ENCODE measurements around the gene MAL.

Gene MAL

GRCh38 chr2:95056044-95056443, 30.5 kb downstream of the MAL start:
- no peak for TF ChIP-seq CTCF (IDR thresholded peaks at IDR 0.05)

DNA sequence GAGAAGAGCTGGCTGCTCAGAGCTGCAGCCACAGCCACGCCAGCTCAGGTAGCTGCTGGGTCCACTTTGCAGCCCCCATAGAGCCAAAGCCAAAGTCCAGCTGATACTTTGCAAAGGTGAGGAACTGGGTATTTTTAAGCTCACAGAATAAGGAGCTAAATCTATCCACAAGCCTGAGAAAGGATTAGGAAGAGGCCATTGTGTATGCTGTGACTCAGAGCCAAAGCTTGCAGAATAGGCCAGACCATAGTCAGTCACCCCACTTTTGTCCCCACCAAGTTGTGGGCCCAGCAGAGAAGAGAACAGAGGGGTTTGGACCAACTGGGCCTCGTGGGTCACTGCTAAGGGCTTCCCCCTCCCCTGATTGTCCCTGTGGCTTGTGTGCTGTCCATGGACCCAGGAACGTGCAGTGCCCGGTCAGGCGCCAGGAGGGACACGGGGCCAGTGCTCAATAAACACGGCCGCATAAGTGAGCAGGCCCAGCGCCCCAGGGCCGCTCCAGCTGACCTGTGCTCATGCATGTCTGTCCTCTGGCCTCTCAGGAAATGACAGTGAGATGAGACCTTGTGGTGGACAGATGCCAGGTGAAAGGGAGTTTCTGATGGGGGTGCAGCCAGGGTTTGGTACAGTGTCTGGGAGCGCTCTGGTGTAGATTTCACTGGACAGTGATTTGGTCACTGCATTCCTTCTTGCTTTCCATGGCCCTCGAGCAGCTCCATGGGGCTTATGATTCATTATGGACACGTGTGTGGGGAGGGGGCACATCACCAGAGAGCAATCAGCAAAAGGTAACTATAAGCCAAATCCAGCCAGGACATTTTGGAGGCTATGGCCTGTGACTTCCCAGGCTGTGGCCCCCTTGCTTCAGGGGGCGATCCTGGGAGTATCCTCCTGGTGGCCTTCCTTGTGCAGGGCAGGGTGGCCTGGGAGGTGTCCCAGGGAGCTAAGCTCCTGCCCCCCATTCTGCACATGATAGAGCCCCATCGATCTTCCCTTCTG, 31.3 kb downstream of the MAL start:
- no peak for TF ChIP-seq CTCF (IDR thresholded peaks at IDR 0.05)

DNA sequence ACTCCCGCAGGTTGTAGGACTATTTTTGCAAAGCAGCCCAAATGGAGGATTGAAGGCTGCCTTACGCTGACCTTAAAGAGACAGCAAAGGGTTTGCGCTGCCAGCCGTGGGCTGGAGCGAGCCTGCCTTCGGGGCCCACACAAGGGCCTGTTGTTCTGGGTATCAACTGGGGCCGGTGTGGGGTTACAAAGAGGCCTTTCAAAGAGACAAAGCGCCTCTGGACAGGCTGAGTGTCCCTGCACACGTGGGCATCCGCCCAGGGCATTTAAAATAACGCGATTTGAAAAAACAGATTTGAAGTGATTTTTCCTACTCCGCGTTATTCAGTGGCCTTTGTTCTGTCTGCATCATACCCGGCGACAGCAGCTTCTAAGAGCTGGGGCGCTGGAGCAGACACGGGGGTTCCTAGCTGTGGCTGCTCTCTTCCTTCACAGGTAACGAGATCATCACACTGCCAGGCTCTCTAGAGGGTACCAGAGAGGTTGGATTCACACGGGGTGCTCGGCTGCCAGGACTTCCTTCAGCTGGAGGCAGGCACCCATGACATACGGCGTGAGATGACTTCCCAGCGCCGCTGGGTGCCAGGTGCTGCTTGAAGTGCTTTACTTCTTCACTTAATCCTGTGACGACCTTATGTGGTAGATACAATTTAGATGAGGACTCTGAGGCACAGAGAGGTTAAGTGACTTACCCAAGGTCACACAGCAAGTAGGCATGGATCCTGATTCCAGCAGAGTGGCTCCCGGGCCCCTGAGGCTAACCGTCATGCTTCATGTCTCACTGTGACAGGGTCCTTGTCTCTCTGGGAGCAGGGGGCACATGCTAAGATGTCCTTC, 32.2 kb downstream of the MAL start:
- TF ChIP-seq CTCF (IDR thresholded peaks at IDR 0.05), result no peak

DNA sequence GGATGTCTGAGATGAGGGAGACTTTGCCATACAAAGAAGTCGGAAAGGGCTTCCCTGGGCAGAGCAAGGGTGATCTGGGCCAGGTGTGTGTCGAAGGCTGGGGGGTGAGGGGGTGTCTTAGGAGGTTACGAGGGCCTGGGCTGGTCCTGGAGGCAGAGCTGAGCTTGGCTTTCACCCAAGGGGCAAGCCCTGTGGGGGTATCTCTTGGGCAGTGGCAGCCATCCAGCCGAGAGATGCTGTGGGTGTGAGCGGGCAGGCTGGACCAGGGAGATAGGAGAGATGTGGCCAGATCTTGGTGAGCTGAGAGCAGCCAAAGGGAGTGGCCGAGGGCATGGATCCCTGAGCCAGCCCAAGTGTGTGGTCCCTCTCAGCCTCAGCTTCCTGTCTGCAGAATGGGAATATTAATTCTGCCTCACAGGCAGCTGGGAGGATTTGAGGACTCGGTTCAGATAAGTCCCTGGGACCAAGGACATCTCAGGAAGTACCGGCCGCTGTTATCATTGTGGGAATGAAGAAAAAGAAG, 33.0 kb downstream of the MAL start:
- TF ChIP-seq CTCF (IDR thresholded peaks at IDR 0.05), result no peak

DNA sequence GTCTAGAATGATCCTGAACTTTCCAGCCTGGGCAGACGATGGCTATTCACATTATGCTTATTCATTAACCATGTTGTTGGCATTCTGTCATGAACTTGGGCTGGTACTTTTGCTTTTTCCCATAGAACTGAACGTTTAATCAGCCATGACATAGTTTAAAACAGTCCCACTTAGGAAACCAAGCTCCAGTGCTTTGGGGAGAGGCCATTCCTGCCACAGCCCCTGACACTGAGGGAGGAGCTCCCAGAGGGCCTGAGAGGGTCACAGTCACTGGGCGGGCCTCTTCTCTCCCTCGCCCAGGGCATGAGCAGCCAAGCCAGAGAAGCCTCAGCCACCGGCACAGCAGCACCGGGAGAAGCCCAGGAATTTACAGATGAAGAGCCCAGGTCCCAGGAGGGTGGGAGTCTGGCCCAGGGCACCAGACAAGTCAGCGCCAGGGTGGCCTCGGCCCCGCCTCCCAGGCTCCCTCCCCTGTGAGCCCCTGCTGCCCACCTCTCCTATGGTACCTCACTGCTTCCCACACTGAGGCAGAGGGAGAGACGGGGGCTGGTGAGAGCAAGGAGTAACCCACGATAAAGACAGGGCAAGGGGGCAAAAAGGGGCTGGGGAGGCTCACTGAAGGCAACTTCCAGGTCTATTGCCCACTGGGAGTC, 33.6 kb downstream of the MAL start:
- no peak for TF ChIP-seq CTCF (IDR thresholded peaks at IDR 0.05)

DNA sequence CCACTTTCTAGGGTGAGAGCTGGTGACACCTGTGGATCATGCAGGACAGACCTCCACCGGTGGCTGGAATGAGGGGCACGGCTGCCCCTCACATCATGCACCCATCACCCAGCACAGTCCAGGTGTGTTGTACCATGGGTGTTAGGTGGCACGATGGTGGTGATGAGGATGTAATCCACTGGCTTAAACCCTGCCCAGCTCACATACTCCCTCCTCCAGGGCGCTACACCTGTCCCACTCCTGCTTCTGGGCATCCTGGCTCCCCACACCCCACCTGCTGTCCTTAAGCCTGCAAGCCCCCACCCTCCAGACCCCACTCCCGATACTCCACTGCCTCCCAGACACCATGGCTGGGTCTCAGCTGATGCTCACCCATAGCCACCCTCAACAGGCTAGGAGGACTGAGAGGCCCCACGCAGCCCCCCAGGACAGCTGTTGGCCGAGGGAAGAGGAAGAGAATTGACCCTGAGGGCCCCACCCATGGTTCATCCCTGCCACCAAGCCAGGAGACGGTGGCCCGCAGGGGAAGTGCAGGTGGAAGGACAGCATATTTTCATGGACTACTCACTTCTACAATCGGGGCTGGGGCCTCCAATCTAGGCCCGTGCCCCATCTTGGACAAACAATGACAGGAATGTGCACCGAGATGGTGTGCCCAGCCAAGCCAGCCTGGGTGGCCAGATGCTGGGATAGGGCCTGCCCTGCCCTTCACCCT, 34.3 kb downstream of the MAL start:
- no peak for TF ChIP-seq CTCF (IDR thresholded peaks at IDR 0.05)
